Measurements from ENCODE around the gene PTPRG. TPM values are rescaled to one million over a fixed set of nuclear protein-coding genes. Genes with fewer than 3 reads are reported as not detected.

PTPRG gene
- total RNA-seq, 1 experiment from 2014 or later = 11.7 TPM

DNA sequence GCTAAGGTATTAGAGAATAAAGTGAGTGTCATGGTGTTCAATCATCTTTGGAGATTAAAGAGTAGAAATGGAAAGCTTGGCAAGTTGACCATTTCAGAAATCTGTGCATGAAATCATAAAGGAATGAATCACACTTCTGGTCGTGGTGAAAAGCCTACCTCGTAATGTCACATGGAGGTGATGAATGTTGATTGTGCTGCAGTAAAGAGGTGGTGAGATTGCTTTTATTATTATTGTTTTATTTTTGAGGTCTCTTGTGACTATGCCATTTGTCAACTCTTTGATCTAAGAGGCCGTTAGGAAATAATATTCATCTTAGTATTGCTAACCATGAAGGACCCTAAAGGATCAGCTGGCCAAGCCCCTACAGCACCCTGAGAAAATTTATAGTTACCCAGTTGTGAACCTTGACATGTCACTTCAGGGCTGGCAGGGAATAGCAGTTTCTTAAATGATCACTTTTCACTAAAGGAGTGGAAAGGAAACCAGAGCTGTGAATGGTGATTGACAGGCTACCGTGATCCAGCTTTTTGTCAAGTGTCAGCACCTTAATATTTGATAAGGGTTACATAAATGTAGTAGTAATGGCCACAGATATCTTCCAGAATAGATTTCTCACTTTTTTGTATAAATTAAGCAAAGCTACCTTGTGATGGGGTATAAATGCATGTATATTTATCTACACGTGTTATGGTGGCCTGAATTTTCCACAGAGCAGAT is 203.9 kb downstream of the PTPRG start:
- Histone ChIP-seq H3K9me3 (ENCODE audit: low read depth, low read length, poor library complexity, severe bottlenecking) (no peaks in the 10 kb centered on the region), H3K4me3 (ENCODE audit: low read depth, low read length, poor library complexity, severe bottlenecking) (no peak overlapping the region), H3K27me3 (replicated peaks; ENCODE audit: insufficient read depth, low read depth, low read length, poor library complexity) (no peaks in the 10 kb centered on the region), H3K4me1 (ENCODE audit: insufficient read depth, low read length, poor library complexity, severe bottlenecking) (no peaks in the 10 kb centered on the region), H3K27ac (ENCODE audit: low read depth, low read length, poor library complexity, severe bottlenecking) (no peak overlapping the region), H3K36me3 (ENCODE audit: insufficient read depth, low read length, poor library complexity, severe bottlenecking) (no peaks in the 10 kb centered on the region)
- ChIA-PET CTCF (no interaction called here), POLR2A (ENCODE audit: low non-redundant PET) (no interaction called here)
- intact Hi-C loops (cut with micrococcal nuclease; ENCODE audit: unreplicated experiment) = no loop called here
- BruUV-seq (replicated peaks) = no TSS peak
- no peak for DNase-seq (ENCODE audit: low spot score)
- TF ChIP-seq EZH2 (IDR thresholded peaks at IDR 0.05; ENCODE audit: borderline replicate concordance, low read depth, low read length, poor library complexity, severe bottlenecking) = no peak
- TF ChIP-seq, protein P1, sequence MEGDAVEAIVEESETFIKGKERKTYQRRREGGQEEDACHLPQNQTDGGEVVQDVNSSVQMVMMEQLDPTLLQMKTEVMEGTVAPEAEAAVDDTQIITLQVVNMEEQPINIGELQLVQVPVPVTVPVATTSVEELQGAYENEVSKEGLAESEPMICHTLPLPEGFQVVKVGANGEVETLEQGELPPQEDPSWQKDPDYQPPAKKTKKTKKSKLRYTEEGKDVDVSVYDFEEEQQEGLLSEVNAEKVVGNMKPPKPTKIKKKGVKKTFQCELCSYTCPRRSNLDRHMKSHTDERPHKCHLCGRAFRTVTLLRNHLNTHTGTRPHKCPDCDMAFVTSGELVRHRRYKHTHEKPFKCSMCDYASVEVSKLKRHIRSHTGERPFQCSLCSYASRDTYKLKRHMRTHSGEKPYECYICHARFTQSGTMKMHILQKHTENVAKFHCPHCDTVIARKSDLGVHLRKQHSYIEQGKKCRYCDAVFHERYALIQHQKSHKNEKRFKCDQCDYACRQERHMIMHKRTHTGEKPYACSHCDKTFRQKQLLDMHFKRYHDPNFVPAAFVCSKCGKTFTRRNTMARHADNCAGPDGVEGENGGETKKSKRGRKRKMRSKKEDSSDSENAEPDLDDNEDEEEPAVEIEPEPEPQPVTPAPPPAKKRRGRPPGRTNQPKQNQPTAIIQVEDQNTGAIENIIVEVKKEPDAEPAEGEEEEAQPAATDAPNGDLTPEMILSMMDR (conservative IDR thresholded peaks at IDR 0.05; ENCODE audit: low read depth, low read length) = no peak

DNA sequence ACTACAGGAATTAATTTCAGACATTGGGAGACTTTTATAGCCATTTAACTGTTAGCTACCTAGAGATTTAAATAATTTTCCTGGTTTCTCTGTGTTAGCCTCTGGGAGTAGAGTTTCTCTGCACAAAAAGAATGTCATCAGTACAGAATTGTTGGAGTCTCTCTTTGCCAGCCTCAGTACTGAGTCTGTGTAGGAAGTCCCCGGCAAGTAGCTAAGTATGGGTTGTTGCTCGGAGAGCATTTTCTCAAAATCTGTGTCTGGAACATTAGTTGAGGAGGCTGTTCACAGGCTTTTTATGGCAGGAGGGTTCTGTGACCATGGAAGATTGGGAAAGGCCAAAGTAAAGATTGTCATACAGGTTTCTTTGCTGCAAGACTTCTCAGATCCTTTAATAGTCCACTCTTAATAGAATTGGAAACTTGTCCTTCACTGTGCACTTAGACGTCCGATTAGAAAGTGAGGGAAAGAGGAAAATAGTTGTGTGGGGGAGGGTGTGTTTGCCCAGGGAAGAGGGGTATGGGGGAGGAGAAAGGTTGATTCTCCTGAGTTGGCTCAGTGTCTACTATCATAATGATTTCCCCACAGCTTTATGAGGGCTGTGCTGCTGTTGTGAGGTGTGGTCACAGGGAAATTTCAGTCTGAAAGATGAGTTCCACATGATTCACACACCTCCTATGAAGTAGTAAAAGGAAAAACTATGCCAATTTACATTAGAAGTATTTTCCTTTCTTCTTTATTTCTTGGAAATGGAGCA is 207.1 kb downstream of the PTPRG start:
- intact Hi-C loops (cut with micrococcal nuclease; ENCODE audit: unreplicated experiment) = no loop called here
- BruUV-seq (replicated peaks) = no TSS peak
- H3K27ac ChIP-seq (ENCODE audit: low read depth, low read length, poor library complexity, severe bottlenecking) = no peak overlapping the region
- no peak for DNase-seq (ENCODE audit: low spot score)
- H3K27me3 ChIP-seq (replicated peaks; ENCODE audit: insufficient read depth, low read depth, low read length, poor library complexity) = no peaks in the 10 kb centered on the region
- ChIA-PET POLR2A (ENCODE audit: low non-redundant PET) (no interaction called here), CTCF (no interaction called here)
- H3K9me3 ChIP-seq (ENCODE audit: low read depth, low read length, poor library complexity, severe bottlenecking) = no peaks in the 10 kb centered on the region
- H3K4me1 ChIP-seq (ENCODE audit: insufficient read depth, low read length, poor library complexity, severe bottlenecking) = no peaks in the 10 kb centered on the region
- no peak overlapping the region for H3K4me3 ChIP-seq (ENCODE audit: low read depth, low read length, poor library complexity, severe bottlenecking)
- TF ChIP-seq, protein P1 (conservative IDR thresholded peaks at IDR 0.05; ENCODE audit: low read depth, low read length) = no peak
- no peak for TF ChIP-seq EZH2 (IDR thresholded peaks at IDR 0.05; ENCODE audit: borderline replicate concordance, low read depth, low read length, poor library complexity, severe bottlenecking)
- no peaks in the 10 kb centered on the region for H3K36me3 ChIP-seq (ENCODE audit: insufficient read depth, low read length, poor library complexity, severe bottlenecking)

DNA sequence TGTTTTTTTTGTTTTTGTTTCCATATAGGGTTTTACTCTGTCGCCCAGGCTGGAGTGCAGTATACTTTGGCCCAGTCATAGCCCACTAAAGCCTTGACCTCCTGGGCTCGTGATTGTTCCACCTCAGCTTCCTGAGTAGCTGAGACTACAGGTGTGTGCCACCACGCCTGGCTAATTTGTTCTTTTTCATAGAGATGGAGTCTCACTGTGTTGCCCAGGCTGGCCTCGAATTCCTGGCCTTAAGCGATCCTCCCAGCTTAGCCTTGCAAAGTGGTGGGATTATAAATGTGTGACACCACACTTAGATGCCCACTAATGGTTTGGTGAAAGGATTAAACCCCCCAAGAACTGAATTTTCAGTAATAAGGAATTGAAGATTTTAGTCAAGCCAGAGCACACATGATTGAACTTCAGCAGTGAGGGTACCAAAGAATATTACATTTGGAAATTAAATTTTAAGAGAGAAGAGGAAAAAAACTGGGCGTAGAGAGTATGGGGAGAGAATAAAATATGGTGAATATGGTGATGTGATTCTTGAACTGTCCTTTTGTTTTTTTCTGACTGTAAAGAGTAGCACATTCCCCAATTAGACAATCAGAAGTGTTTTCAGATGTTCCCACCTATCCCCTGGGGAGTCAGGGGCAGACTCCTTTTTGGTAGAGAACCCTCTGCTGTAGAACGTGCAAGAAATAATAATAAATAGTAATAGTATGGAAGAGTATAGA is 208.1 kb downstream of the PTPRG start:
- no peaks in the 10 kb centered on the region for H3K9me3 ChIP-seq (ENCODE audit: low read depth, low read length, poor library complexity, severe bottlenecking)
- no TSS peak for BruUV-seq (replicated peaks)
- H3K4me1 ChIP-seq (ENCODE audit: insufficient read depth, low read length, poor library complexity, severe bottlenecking) = no peaks in the 10 kb centered on the region
- DNase-seq (ENCODE audit: low spot score) = no peak
- H3K4me3 ChIP-seq (ENCODE audit: low read depth, low read length, poor library complexity, severe bottlenecking) = no peak overlapping the region
- H3K36me3 ChIP-seq (ENCODE audit: insufficient read depth, low read length, poor library complexity, severe bottlenecking) = no peaks in the 10 kb centered on the region
- no peak for TF ChIP-seq EZH2 (IDR thresholded peaks at IDR 0.05; ENCODE audit: borderline replicate concordance, low read depth, low read length, poor library complexity, severe bottlenecking)
- TF ChIP-seq, protein P1 (conservative IDR thresholded peaks at IDR 0.05; ENCODE audit: low read depth, low read length) = no peak
- POLR2A ChIA-PET (ENCODE audit: low non-redundant PET) = no interaction called here
- H3K27ac ChIP-seq (ENCODE audit: low read depth, low read length, poor library complexity, severe bottlenecking) = no peak overlapping the region
- H3K27me3 ChIP-seq (replicated peaks; ENCODE audit: insufficient read depth, low read depth, low read length, poor library complexity) = no peaks in the 10 kb centered on the region
- intact Hi-C loops (cut with micrococcal nuclease; ENCODE audit: unreplicated experiment) = no loop called here
- CTCF ChIA-PET = no interaction called here
